ENCODE results near the gene PPP6R1. TPM values are rescaled to one million over a fixed set of nuclear protein-coding genes. Genes with fewer than 3 reads are reported as not detected.

PPP6R1 gene
- total RNA-seq, 1 experiment from 2014 or later, result 159 TPM

- Histone ChIP-seq H3K9me3 (ENCODE audit: insufficient read depth, low read depth) (no peaks in the 10 kb centered on the region), H2AFZ (no peak overlapping the region), H3K4me2 (no peak overlapping the region), H3K4me3 (no peak overlapping the region), H3K27ac (no peak overlapping the region), H4K20me1 (ENCODE audit: insufficient read depth) (peaks cover 57% of the 10 kb centered on the region), H3K27me3 (ENCODE audit: insufficient read depth, low read depth) (no peaks in the 10 kb centered on the region), H3K36me3 (ENCODE audit: low read depth) (peaks cover 8% of the 10 kb centered on the region; the same call in 1 of the 2 replicates), H3K79me2 (ENCODE audit: low read depth) (no peaks in the 10 kb centered on the region), H3F3A (ENCODE audit: insufficient read depth, low read depth) (peaks cover 16% of the 10 kb centered on the region; the same call in 1 of the 2 replicates), H3K4me1 (replicated peaks; ENCODE audit: insufficient read depth) (no peaks in the 10 kb centered on the region), H3K9me2 (ENCODE audit: insufficient read depth) (no peaks in the 10 kb centered on the region)
- BruUV-seq (replicated peaks), result no TSS peak
- POLR2A ChIA-PET (ENCODE audit: unreplicated experiment), result no interaction called here
- TF ChIP-seq EZH2 (IDR thresholded peaks at IDR 0.05; ENCODE audit: low read depth), result no peak
- TF ChIP-seq, protein P1, sequence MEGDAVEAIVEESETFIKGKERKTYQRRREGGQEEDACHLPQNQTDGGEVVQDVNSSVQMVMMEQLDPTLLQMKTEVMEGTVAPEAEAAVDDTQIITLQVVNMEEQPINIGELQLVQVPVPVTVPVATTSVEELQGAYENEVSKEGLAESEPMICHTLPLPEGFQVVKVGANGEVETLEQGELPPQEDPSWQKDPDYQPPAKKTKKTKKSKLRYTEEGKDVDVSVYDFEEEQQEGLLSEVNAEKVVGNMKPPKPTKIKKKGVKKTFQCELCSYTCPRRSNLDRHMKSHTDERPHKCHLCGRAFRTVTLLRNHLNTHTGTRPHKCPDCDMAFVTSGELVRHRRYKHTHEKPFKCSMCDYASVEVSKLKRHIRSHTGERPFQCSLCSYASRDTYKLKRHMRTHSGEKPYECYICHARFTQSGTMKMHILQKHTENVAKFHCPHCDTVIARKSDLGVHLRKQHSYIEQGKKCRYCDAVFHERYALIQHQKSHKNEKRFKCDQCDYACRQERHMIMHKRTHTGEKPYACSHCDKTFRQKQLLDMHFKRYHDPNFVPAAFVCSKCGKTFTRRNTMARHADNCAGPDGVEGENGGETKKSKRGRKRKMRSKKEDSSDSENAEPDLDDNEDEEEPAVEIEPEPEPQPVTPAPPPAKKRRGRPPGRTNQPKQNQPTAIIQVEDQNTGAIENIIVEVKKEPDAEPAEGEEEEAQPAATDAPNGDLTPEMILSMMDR (conservative IDR thresholded peaks at IDR 0.05), result no peak
- CTCF ChIA-PET, result no interaction called here
- no peak for DNase-seq
- intact Hi-C loops (cut with micrococcal nuclease; ENCODE audit: unreplicated experiment), result no loop called here
These were observed 28.5 kb downstream of the PPP6R1 start for GRCh38 chr19:55230329-55230728.

DNA sequence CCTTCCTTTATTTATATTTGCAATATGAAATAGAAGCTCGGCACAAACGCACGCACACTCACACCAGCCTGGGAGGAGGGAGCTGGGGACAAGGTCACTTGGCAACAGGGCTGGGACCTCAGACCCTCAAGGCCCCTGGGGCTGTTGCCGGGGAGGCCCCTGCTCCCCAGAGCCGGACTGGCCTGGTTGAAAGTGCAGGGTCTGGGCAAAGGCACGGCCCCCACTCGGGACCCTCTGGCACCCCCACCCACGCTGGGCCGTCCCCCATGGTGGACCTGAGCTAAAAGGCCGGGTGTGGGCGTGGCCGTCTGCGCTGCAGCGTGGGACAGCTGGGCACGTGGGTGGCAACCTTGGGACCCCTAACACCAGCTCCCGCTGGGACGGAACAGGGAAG lies 29.0 kb downstream of the PPP6R1 start:
- Histone ChIP-seq H3K9me3 (ENCODE audit: insufficient read depth, low read depth) (no peaks in the 10 kb centered on the region), H3K4me2 (no peak overlapping the region), H3F3A (ENCODE audit: insufficient read depth, low read depth) (peaks cover 11% of the 10 kb centered on the region; the same call in 1 of the 2 replicates), H2AFZ (no peak overlapping the region), H3K4me1 (replicated peaks; ENCODE audit: insufficient read depth) (no peaks in the 10 kb centered on the region), H3K9me2 (ENCODE audit: insufficient read depth) (no peaks in the 10 kb centered on the region), H3K27ac (no peak overlapping the region), H3K36me3 (ENCODE audit: low read depth) (peaks cover 8% of the 10 kb centered on the region; the same call in 1 of the 2 replicates), H3K79me2 (ENCODE audit: low read depth) (no peaks in the 10 kb centered on the region), H4K20me1 (ENCODE audit: insufficient read depth) (peaks cover 54% of the 10 kb centered on the region), H3K27me3 (ENCODE audit: insufficient read depth, low read depth) (no peaks in the 10 kb centered on the region), H3K4me3 (no peak overlapping the region)
- TSS peak; percentile 74 for BruUV-seq (replicated peaks)
- CTCF ChIA-PET, result no interaction called here
- intact Hi-C loops (cut with micrococcal nuclease; ENCODE audit: unreplicated experiment), result no loop called here
- TF ChIP-seq, protein P1 (conservative IDR thresholded peaks at IDR 0.05), result no peak
- no peak for DNase-seq
- POLR2A ChIA-PET (ENCODE audit: unreplicated experiment), result no interaction called here

- ChIA-PET POLR2A (ENCODE audit: unreplicated experiment) (no interaction called here), CTCF (no interaction called here)
- Histone ChIP-seq H3K4me2 (no peak overlapping the region), H2AFZ (no peak overlapping the region), H3F3A (ENCODE audit: insufficient read depth, low read depth) (peaks cover 6% of the 10 kb centered on the region; the same call in 1 of the 2 replicates), H3K36me3 (ENCODE audit: low read depth) (peaks cover 8% of the 10 kb centered on the region; the same call in 1 of the 2 replicates), H3K4me1 (replicated peaks; ENCODE audit: insufficient read depth) (no peaks in the 10 kb centered on the region), H3K79me2 (ENCODE audit: low read depth) (no peaks in the 10 kb centered on the region), H4K20me1 (ENCODE audit: insufficient read depth) (peaks cover 53% of the 10 kb centered on the region), H3K4me3 (no peak overlapping the region), H3K9me2 (ENCODE audit: insufficient read depth) (no peaks in the 10 kb centered on the region), H3K27me3 (ENCODE audit: insufficient read depth, low read depth) (no peaks in the 10 kb centered on the region), H3K27ac (no peak overlapping the region), H3K9me3 (ENCODE audit: insufficient read depth, low read depth) (no peaks in the 10 kb centered on the region)
- no peak for DNase-seq
- no peak for TF ChIP-seq EZH2 (IDR thresholded peaks at IDR 0.05; ENCODE audit: low read depth)
- TF ChIP-seq, protein P1 (conservative IDR thresholded peaks at IDR 0.05), result no peak
- intact Hi-C loops (cut with micrococcal nuclease; ENCODE audit: unreplicated experiment), result no loop called here
- no TSS peak for BruUV-seq (replicated peaks)
These were observed 29.6 kb downstream of the PPP6R1 start for GRCh38 chr19:55229145-55229788.
